Stimulated activated CD4-positive, alpha-beta T cell treated with anti-CD3 and anti-CD28 coated beads, Interleukin-1b, Interleukin-23, amount 100 ng/mL, for 24 hours (primary cell): ENCODE data around the gene SLC2A9.

ENCODE experiments used
- DNase-seq, 4 experiments: peaks; one replicate each; pipeline ENCODE4 v3.0.0-alpha.2; 2020; ENCODE audit warnings: low read depth in 4 of 4, low spot score in 1 of 4

The SLC2A9 gene

GRCh38 chr4:9894644-9895332 lies 126.5 kb downstream of the SLC2A9 start:
- no peak for DNase-seq

DNA sequence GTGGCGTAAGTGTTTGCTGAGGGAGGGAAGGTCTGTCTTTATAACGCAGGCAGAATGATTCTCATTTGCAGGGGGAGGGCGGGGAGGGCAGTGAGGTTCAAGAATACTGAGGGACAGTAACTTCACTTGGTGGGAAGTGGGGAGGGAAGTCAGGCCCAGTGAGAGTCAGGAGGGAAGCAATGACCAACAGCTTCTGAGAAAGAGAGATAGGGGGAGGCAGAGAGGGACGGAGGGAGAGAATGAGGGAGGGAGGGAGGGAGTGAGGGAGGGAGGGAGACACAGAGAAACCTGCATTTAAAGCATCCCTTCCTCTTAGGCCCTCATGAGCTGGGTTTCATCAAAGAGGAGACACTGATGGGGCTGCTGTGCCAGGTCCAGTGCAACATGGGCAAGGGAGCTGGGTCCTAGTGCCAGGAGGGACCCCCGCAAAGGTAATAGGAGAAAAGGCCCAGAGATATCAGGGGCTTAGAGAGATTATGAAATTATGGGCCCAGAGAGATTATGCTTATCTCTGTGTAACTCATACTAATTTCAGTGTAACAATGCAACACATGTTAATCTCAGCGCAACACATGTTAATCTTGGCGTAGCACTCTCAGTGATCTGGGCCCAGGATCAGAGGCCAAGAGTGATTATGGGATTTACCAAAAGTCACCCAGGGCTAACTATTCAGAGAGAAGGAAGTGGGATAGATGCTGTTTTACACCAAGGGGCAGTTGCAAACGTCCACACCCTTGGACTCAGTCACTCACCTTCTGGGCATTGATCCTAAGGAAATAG lies 127.8 kb downstream of the SLC2A9 start:
- DNase-seq, result no peak

- DNase-seq, result no peak
Observed at GRCh38 chr4:9891740-9892139, 129.6 kb downstream of the SLC2A9 start.

GRCh38 chr4:9891056-9891455 lies 130.2 kb downstream of the SLC2A9 start:
- no peak for DNase-seq

DNA sequence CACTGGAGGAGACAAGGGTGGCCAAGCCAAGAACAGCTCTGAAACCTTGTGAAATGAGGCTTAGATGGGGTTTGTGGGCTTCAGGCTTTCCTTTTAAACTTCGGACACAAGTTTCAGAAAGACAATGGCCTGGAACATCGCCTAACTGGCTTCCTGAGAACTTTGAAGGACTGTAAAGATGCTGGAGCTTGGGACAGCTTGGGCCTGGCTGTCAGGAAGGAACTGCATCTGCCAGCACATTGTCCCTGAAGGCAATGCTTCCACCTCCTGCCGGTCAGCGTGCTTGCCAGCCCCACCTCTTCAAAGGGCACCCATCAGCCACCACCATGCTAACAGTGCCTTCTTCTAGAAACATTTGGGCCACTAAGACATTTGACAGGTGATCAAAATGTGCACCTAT lies 132.0 kb downstream of the SLC2A9 start:
- no peak for DNase-seq

DNA sequence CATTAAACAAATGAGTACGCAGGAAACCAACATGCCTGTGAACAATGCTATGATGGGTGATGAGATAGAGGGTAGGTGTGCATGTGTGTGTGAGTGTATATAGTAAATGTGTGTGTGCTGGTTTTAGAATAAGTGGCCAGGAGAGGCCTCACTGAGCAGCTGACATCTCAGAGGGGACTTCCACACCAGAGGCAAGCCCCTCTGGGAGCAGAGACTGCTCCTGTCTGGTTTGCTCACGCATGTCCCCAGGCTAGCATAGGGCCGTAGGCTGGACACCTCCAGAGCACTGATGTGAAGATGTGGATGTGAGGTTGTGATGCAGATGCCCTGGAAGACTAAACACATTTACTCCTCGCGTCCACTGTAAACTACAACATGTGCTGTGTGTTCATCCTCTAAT lies 135.3 kb downstream of the SLC2A9 start:
- no peak for DNase-seq

- DNase-seq, result no peak
Observed at GRCh38 chr4:9880406-9881197, 140.7 kb downstream of the SLC2A9 start.

DNA sequence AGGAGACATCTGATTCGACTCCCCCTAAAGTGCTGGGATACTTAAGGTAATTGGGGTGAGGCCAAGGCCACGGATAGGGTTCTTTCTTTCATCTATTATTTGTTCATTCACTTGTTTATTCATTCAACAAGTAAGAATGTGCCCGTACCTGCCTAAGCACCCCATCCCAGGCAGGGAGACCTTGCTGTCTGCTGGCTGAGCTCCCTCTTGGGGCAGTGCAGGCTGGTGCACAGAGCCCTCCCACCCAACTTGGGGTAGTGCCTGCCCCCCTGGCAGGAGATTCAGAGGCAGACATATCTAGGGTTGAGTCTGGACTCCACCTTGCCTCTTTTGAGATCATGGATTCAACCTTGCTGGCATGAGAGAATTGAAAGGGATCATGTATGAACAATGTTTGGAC lies 144.2 kb downstream of the SLC2A9 start:
- no peak for DNase-seq

- no peak for DNase-seq
Observed at GRCh38 chr4:9875516-9875915, 145.8 kb downstream of the SLC2A9 start.

- no peak for DNase-seq
Observed at GRCh38 chr4:9874385-9874784, 146.9 kb downstream of the SLC2A9 start.

DNA sequence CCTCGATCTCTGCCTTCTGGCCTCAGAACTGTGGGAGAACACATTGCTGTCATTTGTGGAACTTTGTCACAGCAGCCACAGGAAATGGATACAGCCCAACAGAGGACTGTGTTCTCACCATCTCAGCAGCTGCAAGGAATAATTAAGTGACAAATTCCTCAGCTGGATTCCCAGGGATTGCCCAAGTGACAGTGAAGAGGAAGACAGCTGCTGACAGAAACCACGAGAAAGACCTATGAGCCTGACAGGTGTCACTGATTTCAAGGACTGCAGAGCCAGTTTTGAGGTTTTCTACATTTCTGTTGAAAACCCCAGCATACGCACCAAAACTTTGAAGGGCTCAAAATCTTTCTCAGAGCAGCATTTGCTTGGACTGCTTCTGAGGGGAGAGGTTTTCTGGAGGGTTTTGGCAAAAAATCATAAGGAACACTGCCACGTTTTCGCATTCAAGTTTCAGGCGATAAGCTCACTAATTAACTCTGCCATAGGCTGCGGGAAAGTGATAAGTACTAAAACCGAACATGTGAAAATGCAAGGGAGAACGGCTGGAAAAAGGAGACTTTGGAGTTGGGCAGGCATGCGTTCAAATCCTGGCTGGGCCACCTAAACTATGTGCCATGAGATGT lies 151.0 kb downstream of the SLC2A9 start:
- no peak for DNase-seq

DNA sequence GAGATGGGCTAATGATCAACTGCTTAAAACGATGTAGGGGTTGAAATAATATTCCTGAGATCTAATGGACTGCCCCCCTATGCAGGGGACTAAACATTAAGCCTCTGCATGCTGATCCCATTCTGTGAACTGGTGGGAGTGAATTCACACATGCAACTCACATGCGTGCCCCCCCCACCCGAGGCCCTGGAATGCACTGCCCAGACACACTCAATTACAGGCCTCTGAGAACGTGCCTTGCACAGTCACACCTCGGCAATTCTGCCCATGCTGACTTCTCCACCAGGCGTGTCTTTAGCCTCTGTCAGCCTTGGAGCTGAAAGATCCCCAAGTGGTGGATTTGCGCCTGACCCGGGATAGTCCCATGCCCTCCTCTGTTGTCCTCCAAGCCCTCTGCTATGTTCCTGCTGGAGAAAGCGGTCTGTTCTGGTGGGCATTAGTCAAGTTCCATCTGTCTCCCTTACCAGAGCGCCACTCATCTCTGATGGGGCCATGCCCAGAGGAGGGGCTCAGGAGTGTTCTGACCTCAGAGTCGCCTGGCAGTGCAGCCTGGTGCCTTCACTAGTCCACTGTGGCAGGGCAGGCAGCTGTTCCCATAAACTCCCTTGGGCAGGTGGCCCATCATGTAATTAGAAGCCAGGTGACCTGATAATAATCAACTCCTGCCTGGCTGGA lies 153.4 kb downstream of the SLC2A9 start:
- DNase-seq, result no peak

DNA sequence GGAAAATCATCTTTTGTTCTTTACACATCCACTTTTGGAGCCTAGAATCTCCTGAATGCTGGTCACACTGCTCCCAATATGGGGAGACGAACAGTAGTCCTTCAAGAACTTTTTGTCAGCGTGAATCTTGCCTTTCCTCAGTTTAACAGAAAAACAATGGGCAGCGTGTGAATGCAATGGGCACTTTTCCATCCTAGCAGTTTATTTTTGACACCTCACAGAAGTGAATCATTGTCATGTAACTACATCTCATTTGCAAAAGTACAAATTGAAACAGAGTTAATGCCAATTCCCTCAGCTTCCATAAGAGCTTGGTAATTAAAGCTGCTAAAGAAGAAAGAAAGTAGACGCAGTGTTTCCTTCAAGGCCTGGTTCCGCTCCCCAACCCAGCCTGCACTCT lies 154.4 kb downstream of the SLC2A9 start:
- no peak for DNase-seq

GRCh38 chr4:9861561-9861960 lies 159.7 kb downstream of the SLC2A9 start:
- DNase-seq, result no peak

- no peak for DNase-seq
Observed at GRCh38 chr4:9859810-9860209, 161.5 kb downstream of the SLC2A9 start.

DNA sequence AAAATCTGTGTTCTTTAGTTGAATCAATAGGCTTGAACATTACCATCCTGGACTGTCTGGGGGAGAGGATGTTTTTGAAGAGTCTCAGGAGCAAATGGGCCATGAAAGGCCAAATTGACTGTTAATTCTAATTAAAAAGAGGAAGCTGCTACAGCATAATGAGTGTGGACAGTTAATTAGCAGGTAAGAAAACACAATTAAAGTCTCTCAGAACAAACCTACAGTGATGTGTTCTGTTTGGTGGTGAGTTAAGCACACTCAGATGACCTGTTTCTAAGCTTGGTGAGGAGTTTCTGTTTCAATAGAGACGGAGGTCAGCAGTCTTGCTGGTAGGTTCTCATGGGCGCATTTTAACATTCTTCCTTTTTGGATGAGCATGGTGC lies 171.8 kb downstream of the SLC2A9 start:
- DNase-seq, result no peak

- no peak for DNase-seq
Observed at GRCh38 chr4:9847968-9848748, 173.1 kb downstream of the SLC2A9 start.

GRCh38 chr4:9845791-9846493 lies 175.4 kb downstream of the SLC2A9 start:
- no peak for DNase-seq

DNA sequence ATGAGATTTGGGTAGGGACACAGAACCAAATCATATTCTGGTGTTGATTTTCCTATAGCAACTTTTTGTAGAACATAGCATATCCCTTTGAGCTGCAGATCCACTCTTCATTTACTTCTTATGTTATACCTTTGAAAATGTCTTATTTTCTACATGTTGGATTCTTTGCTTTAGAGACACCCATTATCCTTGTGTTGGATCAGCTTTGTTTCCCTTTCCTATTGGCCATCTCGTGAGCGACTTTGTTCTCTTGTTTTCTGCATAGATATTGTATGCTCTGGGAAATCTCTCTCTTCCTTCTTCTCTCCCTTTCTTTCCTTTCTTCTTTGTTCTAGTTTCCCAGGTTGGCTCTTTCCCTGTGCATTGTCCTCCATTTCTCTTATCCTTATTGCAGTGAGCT lies 180.2 kb downstream of the SLC2A9 start:
- DNase-seq, result no peak

GRCh38 chr4:9835430-9835829 lies 185.9 kb downstream of the SLC2A9 start:
- no peak for DNase-seq
